Measurements from ENCODE around the gene TRPC4.

- no peak for TF ChIP-seq CTCF (IDR thresholded peaks at IDR 0.05; ENCODE audit: low read depth, low read length)
- TF ChIP-seq EZH2phosphoT487 (IDR thresholded peaks at IDR 0.05; ENCODE audit: low read depth), result no peak
These were observed 271.0 kb downstream of the TRPC4 start, which contains the start of gene POSTN for GRCh38 chr13:37598597-37598996.

Measured in OCI-LY3 (cell line).